Ishikawa (cell line): ENCODE data around the gene EHD1.

Experiments
- CEBPB ChIP-seq: IDR thresholded peaks from 2 replicates; pipeline ENCODE4 v1.6.1; 2012
- CREB1 ChIP-seq: IDR thresholded peaks from 2 replicates; pipeline ENCODE4 v1.6.1; 2012; ENCODE audit warnings: low read depth
- EGR1 ChIP-seq: IDR thresholded peaks from 2 replicates; pipeline ENCODE4 v1.6.1; 2012
- EP300 ChIP-seq: IDR thresholded peaks from 2 replicates; pipeline ENCODE4 v1.6.1; 2012; ENCODE audit warnings: borderline replicate concordance
- FOXM1 ChIP-seq: IDR thresholded peaks from 2 replicates; pipeline ENCODE4 v1.6.1; 2012; ENCODE audit warnings: low read depth, borderline replicate concordance
- NFIC ChIP-seq: IDR thresholded peaks from 2 replicates; pipeline ENCODE4 v1.6.1; 2012
- RAD21 ChIP-seq: IDR thresholded peaks from 2 replicates; pipeline ENCODE4 v1.6.1; 2012; ENCODE audit warnings: low read depth
- TAF1 ChIP-seq: IDR thresholded peaks from 2 replicates; pipeline ENCODE4 v1.6.1; 2012; ENCODE audit warnings: low read depth, mild to moderate bottlenecking
- TCF12 ChIP-seq: IDR thresholded peaks from 2 replicates; pipeline ENCODE4 v1.6.1; 2012; ENCODE audit warnings: low read depth
- TEAD4 ChIP-seq: IDR thresholded peaks from 2 replicates; pipeline ENCODE4 v1.6.1; 2012
- USF1 ChIP-seq: IDR thresholded peaks from 2 replicates; pipeline ENCODE4 v1.6.1; 2012
- YY1 ChIP-seq: IDR thresholded peaks from 2 replicates; pipeline ENCODE4 v1.6.1; 2012; ENCODE audit warnings: low read depth
- ZBTB7A ChIP-seq: IDR thresholded peaks from 2 replicates; pipeline ENCODE4 v1.6.1; 2012; ENCODE audit warnings: low read depth
- TF ChIP-seq, protein P1 (sequence below): IDR thresholded peaks from 2 replicates; pipeline ENCODE4 v1.6.1; 2012
- TF ChIP-seq, protein P2 (sequence below): IDR thresholded peaks from 2 replicates; pipeline ENCODE4 v1.6.1; 2012; ENCODE audit warnings: low read depth, mild to moderate bottlenecking

The EHD1 gene

DNA sequence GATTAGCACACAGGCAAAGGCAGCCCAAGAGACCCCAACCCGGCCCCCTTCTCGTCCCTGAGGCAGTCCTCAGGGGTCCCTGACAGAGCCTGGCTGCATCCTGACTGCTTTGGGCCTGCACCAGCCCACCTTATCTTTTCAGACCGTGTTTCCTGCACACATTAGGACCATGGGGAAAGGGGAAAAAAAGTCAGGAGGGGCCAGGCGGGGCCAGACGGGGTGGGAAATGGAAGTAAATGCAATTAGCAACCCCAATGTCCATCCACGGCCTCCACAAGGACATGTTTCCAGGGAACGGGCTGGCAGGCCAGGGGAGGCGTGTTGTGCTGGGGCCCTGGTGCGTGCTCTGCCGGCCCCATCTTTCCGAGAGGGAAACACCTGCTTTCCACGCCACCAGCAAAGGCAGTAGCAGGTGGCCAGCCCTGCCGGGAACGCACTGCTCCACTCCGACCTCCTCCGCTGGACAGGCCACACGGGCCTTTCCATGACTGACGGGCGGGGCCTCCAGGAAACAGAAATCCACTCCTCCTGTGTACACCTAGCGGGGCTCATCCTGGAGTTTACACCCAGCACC is 7.4 kb downstream of the EHD1 start:
- TF ChIP-seq NFIC = no peak
- TF ChIP-seq, protein P1, sequence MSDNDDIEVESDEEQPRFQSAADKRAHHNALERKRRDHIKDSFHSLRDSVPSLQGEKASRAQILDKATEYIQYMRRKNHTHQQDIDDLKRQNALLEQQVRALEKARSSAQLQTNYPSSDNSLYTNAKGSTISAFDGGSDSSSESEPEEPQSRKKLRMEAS = no peak
- no peak for TF ChIP-seq TAF1

DNA sequence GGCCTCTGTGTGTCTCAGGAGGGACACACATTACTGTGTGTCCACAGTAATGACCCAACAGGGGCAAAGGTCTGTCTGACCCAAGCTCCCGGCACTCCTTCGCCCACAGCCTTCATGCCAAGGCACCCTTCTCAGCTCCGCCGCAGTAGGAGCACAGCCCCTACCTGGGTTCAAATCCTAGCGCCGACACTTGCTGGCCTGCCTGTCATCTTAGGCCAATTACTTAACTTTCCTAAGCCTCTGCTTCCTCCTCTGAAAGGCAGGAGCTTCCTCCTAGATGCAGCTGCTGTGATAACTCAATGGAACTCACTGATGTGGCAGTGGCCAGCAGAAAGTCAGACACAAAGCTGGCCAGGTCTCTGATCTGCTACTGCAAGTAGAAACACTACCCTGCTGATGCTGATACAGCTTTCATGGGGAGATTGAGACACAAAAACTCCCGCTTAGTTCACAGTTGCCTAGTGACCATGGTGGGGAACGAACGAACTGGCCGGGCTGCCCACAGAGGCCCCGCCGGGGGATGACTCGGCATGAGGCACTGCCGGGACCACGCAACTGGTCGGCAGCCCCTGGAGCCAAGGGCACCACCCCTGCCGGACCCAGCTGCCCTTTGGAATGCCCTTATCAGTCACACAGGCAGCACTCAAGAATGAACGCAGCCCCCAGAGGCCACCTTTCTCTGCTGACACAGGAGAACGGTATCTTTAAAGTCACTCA is 8.1 kb downstream of the EHD1 start:
- TF ChIP-seq USF1 (no peak), FOXM1 (no peak), TEAD4 (no peak), EP300 (no peak), TCF12 (no peak), CEBPB (no peak), YY1 (no peak), RAD21 (no peak), CREB1 (no peak), TAF1 (no peak), ZBTB7A (no peak), NFIC (no peak), EGR1 (no peak)
- TF ChIP-seq, protein P2, sequence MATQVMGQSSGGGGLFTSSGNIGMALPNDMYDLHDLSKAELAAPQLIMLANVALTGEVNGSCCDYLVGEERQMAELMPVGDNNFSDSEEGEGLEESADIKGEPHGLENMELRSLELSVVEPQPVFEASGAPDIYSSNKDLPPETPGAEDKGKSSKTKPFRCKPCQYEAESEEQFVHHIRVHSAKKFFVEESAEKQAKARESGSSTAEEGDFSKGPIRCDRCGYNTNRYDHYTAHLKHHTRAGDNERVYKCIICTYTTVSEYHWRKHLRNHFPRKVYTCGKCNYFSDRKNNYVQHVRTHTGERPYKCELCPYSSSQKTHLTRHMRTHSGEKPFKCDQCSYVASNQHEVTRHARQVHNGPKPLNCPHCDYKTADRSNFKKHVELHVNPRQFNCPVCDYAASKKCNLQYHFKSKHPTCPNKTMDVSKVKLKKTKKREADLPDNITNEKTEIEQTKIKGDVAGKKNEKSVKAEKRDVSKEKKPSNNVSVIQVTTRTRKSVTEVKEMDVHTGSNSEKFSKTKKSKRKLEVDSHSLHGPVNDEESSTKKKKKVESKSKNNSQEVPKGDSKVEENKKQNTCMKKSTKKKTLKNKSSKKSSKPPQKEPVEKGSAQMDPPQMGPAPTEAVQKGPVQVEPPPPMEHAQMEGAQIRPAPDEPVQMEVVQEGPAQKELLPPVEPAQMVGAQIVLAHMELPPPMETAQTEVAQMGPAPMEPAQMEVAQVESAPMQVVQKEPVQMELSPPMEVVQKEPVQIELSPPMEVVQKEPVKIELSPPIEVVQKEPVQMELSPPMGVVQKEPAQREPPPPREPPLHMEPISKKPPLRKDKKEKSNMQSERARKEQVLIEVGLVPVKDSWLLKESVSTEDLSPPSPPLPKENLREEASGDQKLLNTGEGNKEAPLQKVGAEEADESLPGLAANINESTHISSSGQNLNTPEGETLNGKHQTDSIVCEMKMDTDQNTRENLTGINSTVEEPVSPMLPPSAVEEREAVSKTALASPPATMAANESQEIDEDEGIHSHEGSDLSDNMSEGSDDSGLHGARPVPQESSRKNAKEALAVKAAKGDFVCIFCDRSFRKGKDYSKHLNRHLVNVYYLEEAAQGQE = no peak
- TF ChIP-seq, protein P1 = no peak

- TF ChIP-seq, protein P2 = no peak
- no peak for TF ChIP-seq TEAD4
- no peak for TF ChIP-seq NFIC
- no peak for TF ChIP-seq RAD21
- no peak for TF ChIP-seq CREB1
- no peak for TF ChIP-seq CEBPB
- no peak for TF ChIP-seq YY1
- no peak for TF ChIP-seq ZBTB7A
- TF ChIP-seq FOXM1 = no peak
These were observed 8.7 kb downstream of the EHD1 start for GRCh38 chr11:64869571-64870175.

GRCh38 chr11:64868904-64869570 is 9.4 kb downstream of the EHD1 start:
- TF ChIP-seq EP300 (no peak), FOXM1 (no peak), RAD21 (no peak), EGR1 (no peak), NFIC (no peak), USF1 (no peak), ZBTB7A (no peak), YY1 (no peak)
- TF ChIP-seq, protein P1 = no peak

DNA sequence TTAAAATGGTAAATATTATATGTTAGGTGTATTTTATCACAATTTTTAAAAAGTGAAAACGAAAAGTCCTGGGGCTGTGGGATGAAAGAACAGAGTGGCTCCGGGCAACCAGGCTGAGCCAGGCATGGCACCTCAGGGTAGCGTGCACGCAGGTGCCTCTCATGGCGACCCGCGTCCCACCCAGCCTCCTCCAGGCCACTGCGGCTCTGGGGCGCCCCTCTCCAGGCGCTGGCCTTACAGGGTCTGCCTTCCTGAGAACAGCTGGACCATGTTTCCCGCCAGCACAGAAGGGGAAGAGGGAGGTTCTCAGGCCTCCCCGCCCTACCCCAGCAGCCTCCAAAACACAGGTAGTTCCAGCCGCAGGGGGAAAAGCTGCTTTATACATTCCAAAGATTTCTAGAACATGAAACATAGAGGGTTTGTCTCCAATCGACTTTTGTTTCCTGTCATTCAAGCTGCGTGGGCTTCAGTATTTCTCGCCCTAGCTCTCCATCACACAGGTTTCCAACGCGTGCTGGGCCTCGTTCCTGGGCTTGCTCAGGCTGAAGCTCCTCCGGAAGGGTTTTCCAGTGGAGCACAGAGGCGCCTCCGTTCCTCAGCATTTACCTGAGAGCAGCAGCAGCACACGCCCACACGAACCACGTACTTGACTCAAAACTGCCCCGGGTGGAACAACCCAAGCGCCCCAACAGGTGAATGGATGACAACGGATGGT is 10.5 kb downstream of the EHD1 start:
- TF ChIP-seq FOXM1 = no peak
- TF ChIP-seq TEAD4 = peak; percentile 39; the same call in 1 of the 2 replicates
